HG03432 (cell line): ENCODE data around the gene THSD4.

Experiments used
- ATAC-seq: cut with Tn5 transposase; IDR thresholded peaks from one replicate; pipeline ENCODE4 v1.9.1; 2021; ENCODE audit warnings: mild to moderate bottlenecking, moderate library complexity; ENCODE audit not compliant: unreplicated experiment

The THSD4 gene

DNA sequence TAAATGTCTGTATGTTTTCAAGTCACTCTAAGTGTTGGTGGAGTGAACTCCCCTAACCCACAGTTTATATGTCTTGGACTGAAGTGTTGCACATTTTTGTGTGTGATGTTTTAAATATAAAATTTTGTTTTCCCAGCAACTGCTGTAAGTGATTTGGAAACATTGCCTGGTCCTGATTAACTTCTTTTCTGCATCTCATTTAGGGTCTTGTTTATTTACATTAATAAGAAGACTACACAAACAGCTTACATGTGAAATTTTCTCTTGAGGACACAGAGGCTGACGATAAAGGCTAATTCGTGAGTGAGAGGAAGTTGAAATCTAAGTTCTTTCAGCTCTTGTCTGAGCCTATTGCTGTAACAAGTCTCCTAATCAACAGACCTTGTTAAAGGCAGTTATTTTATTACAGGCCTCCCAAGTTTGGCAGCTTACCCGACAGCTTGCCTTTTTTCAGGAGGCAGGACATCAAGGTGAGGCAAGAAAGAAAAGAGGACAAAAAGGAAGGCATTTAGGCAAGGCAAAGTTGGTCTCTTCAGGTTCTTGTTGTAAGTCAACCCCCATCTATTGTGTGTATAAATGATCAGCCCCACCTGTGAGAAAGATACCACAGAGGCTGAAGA lies 517.4 kb downstream of the THSD4 start:
- no peak for ATAC-seq

DNA sequence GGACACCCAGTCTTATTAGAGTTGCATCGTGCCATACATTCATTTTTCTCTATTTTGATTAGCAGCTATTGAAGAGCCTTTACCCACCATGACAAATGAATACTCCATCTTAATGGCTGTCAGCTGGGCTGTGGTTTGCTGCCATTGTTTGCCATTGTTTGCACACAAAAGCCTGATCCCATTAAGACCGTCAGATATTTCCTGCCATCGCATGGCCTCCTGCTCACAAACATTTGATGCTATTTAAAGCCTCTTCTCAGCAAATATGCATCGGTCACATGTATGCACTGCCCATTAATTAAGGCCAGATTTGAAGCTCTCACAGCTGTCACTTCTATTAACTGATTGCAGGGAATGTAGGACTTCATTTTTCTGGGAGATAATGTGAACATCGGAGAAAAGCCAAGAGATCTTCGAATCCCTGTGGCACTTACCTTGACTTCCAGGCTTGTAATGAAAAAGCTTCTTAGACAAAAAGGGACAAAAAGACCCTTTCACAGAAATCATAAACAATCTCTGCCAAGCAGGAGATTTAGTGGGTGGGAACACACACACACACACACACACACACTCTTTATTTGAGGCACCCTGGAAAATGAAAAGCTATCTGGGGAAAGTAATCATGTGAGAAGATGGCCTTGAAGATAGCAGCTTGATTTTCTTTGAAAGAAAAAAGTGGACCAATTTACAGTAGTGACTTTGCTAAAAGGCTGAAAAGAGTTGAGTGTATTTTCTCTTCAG lies 519.7 kb downstream of the THSD4 start:
- ATAC-seq, result no peak

DNA sequence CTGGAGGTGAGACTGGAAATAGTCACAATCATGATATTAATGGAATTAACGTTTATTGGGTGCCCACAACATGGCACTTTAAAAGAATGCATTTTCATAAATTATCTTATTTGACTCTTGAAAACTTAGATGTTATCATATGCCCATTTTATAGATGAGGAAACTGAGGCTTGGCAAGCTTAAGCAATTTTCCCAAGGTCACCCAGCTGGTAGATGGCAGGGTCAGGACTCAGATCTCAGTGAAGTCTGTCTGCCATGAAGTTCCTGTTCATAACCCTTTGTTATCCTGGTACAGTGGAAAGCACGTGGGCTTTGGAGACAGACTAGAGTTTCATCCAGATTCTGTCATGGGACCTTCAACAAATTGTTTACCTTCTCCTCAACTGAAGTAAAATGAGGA lies 520.5 kb downstream of the THSD4 start:
- no peak for ATAC-seq

DNA sequence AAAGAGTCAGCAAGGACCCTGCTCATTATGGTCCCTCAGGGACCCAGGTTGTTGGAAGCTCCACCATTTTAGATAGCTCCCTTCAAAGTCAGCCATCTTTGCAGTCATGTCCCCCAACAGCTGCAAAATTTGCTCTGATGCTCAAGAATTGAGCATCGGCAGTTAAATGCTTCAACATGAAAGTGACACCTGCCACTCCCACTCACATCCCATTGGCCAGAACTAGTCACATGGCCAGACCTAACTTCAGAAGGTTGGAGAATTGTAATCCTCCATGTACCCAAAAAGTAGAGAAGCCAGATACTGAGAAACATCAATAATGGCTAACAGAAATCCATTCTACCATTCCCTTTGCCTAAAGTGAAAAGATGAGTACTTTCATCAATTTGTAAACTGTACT lies 523.6 kb downstream of the THSD4 start:
- no peak for ATAC-seq

DNA sequence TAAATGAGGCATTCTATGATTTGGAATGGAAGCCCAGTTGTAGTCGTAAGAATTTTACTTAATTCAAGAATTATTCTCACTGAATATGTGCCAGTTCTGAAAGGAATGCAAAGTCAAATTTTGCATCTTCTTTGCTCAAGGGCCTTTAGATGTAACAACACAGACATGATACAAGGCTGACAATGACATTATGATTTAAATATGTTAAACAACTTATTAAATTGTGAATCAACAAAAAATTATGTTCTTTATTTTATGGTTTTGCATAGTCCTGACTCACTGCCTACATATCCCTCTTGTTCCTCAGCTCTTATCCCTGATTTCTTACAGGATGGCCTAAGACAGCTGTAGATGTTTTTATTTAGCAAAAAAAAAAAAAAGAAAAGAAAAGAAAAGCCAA lies 524.2 kb downstream of the THSD4 start:
- ATAC-seq, result no peak

DNA sequence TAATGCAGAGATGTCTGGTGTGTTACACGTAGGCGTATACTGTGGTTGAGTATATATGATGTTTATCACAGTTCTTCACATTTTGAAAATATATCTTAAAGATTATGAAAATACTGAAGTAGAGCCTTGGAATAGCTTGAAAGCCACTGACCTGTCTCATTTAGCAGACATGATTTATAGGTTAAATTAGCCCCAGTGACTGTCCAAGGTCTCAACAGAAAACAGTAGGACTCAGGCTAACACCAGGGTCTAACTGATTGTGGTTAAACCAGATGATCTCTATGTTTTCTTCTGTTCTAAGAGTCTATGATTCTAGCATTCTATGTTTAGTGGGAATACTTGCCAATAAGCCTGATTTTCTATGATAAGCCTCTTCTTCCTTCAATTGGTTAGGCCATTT lies 528.6 kb downstream of the THSD4 start:
- ATAC-seq, result no peak

DNA sequence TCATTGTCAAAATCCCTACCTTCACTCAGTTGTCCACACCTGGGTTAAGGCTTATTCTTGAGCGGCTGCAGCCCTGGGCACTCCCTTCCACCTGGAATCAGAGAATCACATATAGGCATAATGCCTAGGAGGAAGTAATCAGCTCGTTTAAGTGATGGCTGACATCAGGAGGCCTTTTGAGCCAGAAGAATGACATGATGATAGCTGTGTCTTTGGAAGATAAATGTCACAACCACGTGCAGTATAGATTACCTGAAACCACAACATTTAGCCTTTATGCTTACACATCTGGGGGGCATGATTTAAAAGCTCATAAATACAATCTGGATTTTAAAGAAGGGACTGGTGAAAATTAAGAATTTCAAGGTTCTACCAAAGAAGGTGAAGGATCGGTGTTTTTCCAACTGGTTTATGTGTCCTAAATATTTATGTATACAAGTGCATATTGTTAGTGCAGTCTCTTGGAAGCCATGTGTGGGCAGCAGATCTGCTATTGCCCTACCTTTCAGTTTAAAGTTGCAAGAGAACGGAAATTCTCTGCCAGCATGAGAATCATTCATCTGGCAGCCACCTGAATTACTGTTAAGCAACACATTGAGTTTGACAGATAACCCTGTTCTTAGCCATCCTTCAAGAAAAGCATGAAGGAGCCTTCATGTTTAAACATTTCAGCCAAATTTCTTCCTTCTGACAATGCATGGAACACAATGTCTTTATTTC lies 531.7 kb downstream of the THSD4 start:
- no peak for ATAC-seq

DNA sequence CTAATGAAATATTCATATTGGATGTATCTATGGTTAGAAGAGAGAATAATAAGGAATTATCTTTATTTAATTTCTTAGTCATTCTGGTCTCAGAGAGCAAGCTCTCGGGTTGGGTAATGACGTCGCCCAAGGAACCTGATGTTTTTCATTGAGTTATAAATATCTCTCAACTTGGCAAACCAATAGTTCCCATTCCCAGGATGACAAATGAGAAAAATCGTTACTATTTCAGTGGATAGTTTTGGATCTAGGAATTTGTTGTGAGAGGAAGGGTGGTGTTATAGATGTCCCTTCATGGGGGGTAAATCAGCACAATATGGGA lies 532.2 kb downstream of the THSD4 start:
- no peak for ATAC-seq

DNA sequence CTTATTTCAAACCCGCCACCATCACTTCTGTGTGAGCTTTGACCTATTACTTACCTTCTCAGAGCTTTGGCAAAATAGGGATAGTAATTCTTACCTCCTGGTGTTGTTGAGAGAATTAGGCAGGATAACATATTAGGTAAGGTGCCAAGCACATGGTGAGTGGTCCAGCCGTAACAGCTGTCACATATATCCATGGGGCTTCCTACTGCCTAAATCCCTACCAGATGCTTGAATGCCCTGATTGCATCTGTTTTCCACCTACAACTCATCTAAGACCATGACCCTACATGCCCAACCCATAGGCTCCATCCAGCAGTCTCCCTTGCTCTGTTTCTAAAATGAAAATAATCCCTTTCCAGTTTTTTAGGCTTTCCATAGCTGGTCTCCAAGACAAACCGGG lies 532.8 kb downstream of the THSD4 start:
- ATAC-seq, result no peak

DNA sequence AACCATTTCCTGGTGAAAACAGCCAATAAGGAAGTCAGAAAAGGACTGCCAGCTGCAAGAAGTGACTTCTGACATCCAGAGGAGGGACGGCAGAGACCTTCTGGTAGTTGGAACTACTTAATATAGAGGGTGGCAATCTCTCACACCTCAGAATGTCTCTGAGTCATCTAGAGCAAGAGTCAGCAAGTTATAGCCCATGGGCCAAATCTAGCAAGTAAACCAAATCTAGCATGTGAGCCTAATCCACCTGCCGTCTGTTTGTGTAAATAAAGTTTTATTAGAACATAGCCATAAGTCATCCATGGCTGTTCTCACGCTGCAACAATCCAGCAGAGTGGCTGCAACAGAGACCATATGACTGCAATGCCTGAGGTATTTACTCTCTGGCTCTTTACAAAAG lies 534.6 kb downstream of the THSD4 start:
- ATAC-seq, result no peak

DNA sequence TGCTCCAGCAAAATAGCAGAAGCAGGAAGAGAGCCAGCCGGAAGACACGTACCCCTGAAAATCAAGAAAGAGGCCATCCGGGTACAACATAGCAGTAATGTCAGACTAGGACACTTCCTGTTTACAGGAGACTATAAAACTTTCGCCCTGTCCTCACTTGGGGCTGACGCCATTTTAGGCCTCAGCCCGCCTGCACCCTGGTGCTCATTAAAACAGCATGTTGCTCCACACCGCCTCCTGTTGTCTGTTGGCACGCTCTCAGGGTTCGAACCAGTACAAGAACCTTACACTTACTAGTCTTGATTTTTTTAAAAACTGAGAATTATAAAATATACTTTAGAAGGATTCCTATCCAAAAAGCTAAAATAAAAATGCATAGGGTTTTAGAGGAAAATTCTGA lies 535.3 kb downstream of the THSD4 start:
- ATAC-seq, result no peak

DNA sequence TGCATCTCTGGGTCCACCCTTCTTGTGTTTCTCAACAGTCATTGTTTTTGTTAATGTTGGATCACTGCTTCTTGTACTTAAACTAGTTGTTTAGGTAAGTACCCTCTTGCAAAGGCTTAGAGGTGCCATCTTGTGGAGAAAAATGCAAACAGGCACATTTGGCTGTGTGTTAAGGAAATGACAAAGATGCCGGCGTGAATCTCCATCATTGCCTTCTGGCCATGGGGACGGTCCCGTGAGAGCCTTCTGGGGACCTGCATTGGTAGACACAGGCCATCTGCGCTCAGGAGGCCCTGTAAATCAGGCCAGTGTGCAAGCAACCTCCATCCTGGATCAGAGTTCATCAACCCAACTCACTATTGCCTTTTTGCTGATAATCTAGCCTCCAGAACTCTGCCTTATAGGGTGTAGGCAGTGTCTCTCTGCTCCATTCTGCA lies 536.5 kb downstream of the THSD4 start:
- ATAC-seq, result no peak

DNA sequence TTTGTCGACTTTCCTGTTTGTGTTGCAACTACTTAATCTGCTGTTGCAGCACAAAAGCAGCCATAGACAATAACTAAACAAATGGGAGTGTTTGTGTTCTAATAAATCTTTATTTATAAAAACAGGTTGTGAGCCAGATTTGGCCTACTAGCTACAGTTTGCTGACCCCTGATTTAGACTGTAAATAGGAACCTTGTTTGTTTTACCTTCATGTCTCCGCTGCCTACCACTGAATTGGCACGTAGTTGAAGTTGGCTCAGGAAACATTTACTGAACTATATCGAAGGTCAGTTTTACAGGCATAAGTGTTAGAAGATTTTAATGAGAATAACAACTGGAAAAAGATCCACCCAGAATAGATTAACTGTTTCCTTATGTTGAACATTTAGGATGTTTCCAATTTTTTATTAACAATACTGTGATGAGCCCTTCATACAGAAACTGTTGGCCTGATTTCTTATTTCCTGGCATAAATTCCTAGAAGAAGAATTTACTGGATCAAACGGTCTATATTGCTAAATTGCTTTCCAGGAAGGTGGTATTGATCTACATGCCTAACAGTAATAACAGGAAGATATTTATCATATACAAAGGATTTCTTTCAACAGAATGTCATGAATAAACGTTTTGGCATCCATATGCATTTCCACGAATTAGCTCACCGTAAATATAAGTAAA lies 538.9 kb downstream of the THSD4 start:
- no peak for ATAC-seq

DNA sequence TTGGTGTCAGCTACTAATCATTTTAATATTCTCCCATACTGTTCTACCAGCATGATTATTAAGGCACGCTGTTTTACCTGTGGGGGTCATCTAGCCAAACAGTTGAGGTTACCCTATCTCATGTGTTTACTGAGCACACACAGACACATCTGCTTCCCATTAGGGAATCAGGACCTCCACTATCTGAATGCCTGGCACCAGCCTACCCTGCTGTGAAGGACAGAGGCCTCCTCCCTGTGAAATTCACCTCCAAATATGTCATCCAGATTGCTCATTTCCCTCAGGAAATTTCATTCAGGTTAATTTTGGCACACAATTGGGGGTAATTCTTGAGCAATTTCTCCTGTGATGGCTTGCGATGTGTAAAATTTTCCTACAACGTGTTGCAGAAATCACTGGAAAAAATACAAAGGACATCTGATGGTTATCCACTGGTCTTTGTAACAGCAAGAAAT lies 539.5 kb downstream of the THSD4 start:
- no peak for ATAC-seq

DNA sequence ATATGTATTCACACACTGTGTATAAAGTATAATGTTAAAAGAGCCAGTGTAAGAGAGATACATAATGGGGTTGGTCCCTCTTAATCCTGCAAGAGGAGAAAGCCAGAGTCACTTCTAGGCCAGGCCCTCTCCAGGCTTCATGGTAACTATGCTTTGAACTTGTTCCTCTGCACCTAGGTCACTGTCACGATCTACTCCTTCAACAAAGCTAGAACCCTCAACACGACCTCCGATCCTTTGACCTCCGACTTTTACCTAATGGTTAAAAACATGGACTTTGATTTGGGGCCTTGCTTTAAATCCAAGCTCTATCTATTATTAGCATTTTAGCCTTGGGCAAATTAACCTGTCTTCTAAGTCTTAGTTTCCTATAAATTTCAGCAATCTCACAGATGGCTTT lies 541.2 kb downstream of the THSD4 start:
- no peak for ATAC-seq

DNA sequence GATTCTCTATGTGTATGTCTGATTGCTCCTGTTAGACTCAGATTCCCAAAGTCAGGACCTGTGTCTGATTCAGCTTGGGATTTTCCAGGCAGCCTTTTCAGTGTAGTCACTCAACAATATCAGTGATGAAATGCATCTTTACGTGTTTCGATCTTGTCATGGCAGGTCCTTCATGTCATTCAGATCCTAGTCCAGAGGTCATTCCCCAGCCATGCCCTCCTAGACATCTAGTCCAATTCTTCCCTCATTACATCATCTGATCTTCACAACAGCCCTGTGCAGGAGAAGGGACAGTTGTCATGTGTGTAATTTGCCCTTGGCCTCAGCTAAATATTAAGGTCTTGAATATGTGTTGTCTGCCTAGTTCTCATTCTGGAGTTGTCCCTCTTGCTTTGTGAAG lies 541.9 kb downstream of the THSD4 start:
- ATAC-seq, result no peak

DNA sequence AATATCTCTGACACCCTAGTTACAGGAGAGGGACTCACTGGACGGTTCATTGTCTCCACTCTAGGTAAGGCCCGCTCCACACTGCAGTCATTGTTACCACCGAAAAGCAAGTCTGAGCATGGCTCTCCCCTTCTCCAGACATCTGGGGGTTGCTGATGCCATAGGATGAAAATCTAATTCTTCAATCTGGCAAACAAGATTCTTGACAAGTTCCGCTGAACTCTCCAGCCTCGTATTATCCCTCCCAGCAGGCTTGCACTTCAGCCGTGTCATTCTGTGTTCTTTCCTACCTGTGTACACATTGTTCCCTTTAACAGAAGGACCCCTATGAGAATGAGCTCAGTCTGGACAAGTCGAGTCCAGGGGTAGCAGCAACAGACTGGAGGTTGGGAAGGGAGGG lies 542.8 kb downstream of the THSD4 start:
- ATAC-seq, result no peak

DNA sequence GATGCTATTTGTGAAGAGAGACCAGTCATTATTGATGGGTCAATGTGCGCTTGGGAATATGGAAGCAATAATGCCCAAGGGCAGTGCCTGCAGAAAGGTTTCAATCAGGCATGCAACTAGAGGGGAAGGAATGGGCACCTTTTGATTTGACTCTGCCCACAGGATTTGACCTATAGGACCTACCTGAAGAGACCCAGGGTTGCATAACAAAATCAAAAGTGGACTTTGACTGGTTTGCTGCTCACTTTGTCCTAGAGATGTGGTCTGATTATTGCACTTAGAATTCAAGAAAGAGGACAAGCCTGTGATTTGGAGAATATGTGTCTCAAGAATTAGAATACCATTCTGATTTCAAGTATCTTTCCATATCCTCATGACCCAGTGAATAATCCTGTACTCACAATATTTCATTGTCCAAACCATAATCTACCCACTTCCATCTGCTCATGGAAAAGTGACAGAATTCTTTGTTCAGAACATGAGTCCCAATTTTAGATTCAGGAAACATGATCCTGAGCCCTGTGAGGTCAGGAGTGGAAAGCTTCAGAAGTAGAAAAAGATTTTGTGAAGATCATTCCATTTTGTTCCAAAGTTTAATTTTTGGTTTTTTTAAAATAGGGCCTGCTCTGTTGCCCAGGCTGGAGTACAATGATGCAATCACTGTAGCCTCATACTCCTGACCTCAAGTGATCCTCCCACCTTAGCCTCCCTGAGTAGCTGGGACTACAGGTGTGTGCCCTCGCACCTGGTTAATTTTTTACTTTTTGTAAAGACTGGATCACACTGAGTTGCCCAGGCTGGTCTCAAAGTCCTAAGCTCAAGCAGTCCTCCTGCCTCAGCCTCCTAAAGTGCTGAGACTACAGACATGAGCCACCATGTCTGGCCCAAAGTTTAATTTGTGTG lies 543.8 kb downstream of the THSD4 start:
- no peak for ATAC-seq

DNA sequence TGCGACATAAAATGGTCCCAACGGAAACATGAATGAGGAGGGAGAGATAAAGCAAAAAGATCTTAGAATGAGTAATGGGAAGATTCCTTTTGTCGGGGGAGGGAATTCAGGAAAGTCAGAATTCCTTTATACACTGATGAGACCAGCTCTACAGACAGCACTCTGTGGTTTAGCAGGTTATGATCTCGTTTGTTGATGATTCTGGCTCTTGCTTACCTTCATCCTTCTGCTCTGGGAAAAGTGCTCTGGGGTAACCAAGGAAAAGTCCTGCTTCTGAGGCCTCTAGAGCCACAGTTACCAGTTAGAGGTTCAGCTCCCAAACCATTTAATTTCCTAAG lies 544.4 kb downstream of the THSD4 start:
- no peak for ATAC-seq

DNA sequence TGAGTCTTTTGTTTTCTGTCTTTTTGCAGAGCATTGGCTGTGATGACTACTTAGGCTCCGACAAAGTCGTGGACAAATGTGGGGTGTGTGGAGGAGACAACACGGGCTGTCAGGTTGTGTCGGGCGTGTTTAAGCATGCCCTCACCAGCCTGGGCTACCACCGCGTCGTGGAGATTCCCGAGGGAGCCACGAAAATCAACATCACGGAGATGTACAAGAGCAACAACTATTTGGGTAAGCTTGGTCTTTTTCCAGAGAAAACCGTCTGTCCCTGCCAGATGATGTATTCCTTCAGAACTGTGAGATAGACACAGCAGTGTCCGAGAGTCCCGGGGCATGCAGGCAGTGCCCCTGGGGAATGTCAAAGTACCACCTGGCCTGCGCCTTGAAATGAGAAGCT lies 545.2 kb downstream of the THSD4 start:
- ATAC-seq, result no peak

DNA sequence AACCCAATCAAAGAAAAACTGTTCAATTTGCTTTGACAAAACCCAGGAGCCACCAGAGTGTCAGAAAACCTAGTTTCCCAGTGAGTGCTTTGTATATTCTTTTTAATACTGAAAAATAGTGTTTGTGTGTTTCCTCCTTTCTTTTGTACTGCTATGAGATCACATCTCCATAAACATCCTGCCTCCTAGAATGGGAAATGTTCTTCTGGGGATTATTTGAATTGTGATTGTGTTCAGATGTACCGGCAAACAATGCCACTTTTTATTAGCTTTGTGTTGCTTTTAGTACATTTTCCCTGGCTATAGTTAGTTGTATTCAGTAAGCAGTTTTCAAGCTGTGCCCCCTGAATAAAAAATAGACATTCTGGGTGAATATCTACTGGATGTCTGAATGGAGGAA lies 547.0 kb downstream of the THSD4 start:
- ATAC-seq, result no peak
